Kidney tubule cell (primary cell): ENCODE data around the gene FTSJ3.
"Not testable (repeated sequence)": the region's sequence is repeated elsewhere in the genome, so short reads cannot be mapped to it uniquely, and the experiment has no call there.

Source experiments
- DNase-seq: peaks from one replicate; pipeline ENCODE4 v3.0.0-alpha.2; 2018; ENCODE audit warnings: low spot score

Gene FTSJ3

DNA sequence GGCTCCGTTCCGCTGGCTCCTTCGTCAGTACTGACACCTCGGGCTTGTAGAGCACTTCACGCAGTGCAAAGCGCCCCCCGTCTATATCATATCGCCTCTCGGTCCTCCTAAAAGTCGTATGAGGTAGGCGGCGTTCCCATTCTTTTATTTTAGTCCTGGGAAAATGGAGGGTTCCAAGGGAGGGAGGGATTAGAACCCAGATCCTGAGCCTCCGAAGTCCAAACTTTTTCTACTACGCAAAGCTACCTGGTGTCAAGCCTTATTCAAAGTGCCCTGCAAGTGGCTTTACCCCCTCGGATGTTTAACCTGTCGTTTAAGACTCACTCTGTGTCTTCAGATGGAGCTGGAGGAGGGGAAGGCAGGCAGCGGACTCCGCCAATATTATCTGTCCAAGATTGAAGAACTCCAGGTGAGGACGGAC lies 348 bp upstream of the FTSJ3 start:
- DNase-seq: peak; percentile 10

DNA sequence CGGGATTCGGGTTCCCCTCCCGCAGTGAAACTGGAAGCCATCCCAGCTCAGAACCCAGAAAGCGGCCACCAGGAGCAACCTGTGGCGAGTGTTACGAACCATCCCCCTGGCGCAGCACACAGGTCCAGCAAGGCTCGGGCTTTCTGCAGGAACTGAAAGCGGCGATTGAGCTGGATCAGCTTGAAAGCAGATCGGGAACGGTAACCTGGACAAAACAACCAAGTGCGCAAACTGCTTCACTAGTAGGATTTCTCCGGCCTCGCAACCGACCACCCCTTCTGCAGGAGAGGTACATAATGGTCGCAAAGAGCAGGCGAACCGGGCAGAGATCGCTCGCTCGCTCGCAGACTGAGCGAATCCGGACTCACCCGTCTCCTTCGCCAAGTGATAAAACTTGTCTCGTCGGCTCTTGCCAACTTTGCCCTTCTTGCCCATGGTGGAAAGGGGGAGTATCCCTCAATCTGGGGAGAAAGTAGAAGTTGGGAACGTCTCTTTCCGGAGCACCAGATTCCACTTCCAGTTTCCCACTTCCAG lies 928 bp downstream of the FTSJ3 start:
- peak; percentile 31 for DNase-seq

DNA sequence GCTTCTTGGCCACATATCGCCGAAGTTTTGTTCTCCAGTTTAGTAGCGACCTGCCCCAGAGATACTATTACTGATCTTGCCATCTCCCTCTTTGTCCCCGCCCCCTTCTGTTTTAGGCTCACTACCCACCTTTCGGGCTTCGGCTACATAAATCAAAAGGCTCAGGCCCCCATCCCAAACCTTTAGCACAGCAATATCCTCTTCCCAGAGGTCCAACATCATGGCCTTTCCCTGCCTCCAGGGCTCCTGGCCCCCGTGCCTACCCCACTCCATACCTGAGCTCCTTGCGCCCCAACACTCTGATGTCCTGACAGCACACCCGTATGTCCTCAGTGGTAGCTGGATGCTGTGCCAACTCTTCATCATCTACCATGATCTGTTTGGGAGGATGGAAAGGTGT lies 3.1 kb downstream of the FTSJ3 start:
- no peak for DNase-seq

DNA sequence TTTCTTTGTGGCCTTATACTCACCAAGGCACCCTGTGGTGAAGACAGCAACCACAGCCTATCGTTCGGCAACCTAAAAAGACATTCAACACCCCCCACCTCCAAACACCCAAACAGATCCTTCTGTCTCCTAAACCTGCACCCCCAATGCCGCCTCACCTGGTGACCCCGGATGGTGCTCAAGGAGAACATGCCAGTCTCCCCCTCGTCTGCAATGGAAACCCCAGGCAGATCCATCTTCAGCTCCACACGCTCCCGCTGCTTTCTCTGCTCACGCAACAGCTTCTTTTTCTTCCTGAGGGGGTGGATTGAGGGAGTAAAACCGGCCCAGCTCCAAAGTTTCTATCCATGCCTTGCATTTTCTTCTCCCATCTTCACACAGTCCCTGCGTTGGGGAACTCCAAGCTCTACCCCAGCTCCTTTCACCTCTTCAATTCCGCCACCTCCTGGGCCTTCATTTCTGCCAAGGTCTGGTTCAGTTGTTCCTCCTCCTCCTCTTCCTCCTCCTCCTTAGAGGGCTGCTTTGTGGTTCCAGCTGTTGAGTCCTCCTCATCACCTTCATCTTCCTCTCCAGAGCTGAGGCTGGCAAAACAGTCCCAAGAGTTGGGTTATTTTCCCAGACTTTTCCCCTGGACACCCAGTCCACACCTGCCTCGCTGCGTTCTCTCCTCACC lies 3.7 kb downstream of the FTSJ3 start:
- no peak for DNase-seq

DNA sequence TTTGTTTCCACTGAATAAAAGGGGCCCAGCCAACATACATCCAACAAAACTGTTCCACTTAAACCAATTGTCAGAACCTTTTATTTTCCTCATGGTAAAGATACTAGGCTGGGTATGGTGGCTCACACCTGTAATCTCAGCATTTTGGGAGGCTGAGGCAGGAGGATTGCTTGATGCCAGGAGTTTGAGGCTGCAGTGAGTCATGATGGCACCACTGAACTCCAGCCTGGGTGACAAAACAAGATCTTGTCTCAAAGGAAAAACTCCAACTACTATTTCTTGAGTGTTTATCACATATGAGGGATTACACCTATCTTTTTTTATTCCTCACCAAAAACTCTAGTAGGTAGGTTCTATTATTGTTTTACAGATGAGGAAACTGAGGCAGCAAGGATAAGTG lies 4.9 kb downstream of the FTSJ3 start:
- no peak for DNase-seq

DNA sequence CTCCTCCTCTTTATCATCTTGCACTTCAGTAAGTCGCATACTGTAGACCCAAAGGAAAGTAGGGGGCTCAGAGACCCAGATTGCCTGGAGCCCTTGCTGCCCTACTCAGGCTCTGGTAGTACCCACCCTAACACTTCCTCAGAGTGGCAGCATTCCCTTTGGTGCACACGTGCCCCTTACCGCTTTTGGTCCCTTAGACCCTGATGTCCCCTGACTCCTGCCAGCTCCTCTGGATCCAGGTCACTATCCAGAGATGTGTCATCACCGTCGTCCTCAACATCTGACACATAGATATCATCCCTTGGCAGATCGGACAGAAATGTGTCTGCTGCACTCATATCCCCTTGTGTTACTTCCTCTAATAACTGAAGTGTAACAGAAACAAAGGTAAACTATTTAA lies 5.7 kb downstream of the FTSJ3 start:
- no peak for DNase-seq

DNA sequence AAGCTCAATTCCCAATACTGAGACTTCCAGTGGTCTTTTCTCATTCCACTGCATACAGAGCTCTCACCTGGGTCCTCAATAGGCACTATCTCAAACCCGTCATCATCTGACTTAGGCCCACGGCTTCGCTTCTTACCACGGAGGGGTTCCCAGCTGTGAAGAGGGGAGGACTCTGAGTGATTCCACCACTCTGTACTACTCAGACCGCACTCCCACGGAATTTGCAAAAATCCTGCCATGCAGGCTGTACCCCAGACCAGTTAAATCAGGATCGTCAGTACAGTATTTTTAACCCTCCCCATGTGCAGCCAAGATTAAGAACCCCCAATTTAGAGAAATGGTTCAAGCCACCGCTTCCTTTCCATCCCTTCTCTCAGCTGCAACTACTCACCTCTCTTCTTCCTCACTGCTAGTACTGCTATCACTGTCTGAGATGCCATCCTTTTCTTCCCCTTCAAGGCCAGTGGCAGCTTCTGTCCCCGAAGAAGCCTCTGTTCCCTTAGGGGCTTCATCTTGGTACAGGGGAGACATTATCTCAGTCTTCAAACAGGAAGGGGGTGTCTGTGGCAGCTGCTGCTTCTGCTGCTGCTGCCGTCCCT lies 6.4 kb downstream of the FTSJ3 start:
- no peak for DNase-seq

DNA sequence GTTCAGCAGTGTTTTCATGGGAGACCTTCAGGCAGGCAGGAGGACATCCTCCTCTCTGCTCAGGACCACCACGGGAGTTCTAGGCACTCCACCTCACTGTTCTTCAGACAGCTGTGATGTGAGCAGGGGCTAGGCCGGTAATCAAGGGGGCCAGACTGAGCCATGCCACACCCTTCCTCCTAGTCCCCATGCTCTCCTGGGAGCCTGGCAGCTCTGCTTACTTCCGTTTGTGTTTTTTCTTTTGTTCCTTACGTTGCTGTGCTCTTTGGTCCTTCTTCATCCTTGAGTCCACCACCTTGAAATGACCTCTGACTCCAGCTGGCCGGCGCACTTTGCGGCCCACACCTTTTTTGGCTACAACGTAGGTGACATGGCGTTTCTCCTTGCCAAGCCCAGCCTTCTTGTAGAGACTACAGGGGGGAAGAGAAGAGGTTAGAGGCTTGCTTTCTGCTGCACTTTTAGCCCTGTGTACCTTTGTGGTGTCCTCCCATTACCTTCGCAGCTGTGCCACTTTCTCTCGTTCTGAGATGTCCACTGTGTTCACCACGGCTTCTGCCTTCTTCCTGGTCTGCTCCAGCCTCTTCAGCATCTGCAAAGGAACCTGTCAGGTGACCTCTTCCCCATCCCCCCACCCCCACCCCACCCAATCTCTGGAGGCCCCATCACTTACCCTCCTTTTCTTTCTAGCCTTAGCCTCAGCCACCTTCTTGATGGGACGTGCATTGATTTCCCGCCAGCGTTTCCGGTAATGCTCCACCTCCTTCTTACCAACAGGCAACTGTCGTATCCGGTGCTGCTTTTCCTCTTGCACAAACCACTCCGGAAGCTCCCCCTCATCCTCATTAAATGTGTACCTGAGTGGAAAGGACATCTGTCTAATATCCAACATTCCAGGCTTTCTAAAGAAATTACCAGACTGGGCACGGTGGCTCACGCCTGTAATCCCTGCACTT lies 7.6 kb downstream of the FTSJ3 start:
- DNase-seq: peak; percentile 19

DNA sequence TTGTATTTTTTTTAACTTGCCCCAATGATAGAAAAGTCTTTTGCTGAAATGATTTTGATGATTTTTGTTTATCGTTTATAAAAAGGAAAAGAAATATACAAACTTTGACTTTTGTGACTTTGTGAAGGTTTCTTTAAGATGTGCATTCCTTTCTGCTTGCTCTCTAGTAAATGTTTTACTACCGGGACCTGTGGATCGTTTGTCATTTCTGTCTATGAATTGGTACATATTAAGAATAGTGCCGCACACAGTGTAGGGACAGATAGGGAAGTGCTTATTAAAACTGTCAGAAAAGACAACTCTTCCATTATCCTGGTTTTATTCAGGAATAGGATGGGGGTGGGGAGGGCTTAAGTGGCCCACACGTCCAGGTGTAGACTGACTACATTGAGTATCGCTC lies 8.3 kb downstream of the FTSJ3 start:
- DNase-seq: peak; percentile 75

DNA sequence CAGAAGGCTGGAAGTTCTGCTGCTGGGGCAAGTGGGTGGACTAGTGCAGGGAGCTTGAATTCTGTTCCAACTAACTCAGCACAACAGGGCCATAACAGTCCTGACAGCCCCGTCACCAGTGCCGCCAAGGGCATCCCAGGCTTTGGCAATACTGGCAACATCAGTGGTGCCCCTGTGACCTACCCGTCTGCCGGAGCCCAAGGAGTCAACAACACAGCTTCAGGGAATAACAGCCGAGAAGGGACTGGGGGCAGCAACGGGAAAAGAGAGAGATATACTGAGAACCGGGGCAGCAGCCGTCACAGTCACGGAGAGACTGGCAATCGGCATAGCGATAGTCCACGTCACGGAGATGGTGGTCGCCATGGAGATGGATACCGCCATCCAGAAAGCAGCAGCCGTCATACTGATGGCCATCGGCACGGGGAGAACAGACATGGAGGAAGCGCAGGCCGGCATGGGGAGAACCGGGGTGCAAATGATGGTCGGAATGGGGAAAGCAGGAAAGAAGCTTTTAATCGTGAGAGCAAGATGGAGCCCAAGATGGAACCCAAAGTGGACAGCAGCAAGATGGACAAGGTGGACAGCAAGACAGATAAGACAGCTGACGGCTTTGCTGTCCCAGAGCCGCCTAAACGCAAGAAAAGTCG lies 9.6 kb downstream of the FTSJ3 start:
- DNase-seq: no peak

DNA sequence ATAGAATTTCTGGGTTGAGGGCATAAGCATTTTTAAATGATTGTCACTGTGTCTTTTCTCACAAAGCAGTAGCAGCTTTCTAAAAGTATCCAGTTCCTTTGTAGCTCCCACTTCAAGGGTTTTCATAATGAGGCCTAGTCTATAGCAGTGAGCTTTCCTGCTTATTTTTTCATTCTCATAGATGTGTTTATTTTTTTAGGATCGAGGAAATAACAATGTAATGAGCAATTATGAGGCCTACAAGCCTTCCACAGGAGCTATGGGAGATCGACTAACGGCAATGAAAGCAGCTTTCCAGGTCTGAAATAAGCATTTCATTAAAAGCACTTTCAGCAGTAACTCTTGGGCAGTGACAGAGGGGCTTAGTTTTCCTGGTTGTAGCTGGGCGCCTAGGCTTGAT lies 10.8 kb downstream of the FTSJ3 start:
- no peak for DNase-seq

DNA sequence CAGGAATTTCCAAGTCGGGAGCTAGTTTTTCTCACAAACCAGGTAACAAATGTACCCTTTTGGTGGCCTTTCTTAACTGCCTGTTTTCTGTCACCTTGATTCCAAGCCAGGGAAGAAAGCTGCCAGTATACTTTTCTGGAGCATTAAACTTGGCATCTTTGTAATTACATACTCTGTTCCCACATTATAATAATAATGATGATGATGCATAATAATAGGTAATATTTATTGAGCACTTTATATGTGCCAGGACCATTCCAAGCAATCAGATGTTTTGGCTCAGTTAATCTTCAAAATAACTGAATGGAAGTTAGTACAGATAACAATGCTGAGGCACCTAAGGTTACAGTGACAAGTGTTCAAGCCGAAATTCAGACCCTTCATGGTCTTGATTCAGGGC lies 11.3 kb downstream of the FTSJ3 start:
- DNase-seq: no peak

DNA sequence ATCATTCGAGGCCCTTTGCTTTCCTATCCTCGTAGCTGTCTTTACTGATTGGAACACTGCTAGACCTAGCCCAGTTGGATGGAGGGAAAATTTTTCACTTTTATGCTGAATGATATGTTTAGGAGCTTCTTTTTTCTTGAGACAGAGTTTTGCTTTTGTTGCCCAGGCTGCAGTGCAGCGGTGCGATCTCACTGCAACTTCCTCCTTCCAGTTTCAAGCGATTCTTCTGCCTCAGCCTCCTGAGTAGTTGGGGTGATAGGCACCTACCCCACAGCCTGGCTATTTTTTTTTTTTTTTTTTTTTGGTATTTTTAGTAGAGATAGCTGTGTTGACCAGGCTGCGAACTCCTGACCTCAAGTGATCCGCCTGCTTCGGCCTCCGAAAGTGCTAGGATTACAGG lies 17.5 kb downstream of the FTSJ3 start:
- no peak for DNase-seq

DNA sequence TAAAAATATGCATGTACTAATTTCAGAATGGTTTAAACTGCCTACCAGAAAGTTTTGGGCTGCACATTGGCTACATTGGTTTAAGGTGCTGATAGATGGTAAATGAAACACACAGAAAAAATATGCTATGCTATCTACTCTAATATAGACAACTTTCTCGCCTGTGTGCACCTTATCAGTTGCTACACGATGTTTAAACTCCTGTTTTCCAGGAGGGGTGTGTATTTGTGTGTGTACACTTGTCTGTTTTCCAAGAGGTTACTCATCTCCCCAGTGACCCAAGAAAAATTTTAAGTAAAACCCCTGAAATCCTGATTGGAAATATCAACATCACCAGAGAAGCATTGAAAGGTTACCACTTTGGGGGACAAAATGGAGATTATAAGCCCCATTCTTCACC lies 21.9 kb downstream of the FTSJ3 start:
- no peak for DNase-seq

DNA sequence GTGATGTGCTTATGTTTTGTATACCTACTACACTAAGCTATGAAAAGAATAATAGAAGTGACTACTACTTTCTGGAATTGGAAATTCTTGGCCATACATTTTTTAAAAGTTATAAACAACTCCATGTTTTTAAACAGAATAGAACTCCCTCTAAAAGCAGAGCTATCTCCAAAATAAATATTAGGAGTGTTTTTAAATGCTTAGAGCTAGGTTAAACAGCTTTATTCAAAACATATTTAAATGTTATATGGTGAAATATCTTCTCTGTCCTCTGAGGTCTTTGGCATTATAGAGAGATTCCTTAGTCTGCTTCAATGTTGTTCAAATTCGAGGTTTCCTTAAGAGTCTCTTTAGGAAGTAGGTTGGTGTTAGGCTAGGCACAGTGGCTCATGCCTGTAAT lies 23.1 kb downstream of the FTSJ3 start:
- no peak for DNase-seq

DNA sequence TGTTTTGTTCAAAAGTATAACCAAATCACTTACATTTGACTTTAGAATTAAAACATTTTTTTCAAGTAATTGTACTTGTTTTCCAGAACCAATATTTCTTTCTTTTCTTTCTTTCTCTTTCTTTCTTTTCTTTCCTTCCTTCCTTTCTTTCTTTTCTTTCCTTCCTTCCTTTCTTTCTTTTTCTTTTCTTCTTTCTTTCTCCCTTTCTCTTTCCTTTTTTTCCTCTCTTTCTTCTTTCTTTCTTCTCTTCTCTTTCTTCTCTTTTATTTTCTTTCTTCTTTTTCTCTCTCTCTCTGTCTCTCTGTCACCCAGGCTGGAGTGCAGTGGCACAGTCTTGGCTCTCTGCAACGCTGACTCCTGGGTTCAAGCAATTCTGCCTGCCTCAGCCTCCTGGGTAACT lies 26.7 kb downstream of the FTSJ3 start:
- DNase-seq: no peak

DNA sequence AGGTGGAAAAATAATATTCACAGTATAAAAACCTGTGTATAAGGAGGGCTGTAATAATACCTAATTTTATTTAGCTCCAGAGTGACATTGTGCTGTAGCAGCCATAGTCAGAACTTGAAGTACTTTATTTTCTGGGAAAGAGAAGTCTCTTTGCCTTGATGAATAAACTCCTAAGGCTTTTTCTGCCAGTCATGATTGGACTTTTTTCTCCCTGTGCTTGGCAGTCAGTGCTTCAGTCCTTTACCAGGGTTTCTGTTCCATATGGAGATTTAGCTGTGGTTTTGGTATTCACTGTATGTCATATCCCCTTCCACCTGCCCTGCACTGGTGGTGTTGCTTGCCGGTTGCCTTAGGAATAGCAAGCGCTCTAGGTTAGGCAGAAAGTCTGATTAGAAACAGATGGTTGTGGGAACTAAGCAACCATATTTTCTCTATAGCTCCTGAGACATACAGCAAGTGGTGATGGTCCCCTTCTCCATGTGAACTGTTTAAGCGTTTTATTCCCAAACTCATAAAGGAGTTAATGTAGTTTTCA lies 28.8 kb downstream of the FTSJ3 start:
- DNase-seq: no peak

DNA sequence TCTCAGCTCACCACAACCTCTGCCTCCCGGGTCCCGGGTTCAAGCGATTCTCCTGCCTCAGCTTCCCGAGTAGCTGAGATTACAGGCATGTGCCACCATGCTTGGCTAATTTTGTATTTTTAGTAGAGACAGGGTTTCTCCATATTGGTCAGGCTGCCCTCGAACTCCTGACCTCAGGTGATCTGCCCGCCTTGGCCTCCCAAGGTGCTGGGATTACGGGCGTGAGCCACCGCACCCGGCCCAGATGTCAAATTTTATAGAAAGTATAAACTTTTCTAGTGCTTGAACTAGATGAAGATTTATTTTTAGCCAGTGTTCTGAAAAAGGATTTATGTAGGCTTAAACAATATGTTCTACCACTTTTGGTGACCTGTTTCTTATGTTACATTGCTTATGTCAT lies 31.1 kb downstream of the FTSJ3 start:
- not testable (repeated sequence) for DNase-seq

DNA sequence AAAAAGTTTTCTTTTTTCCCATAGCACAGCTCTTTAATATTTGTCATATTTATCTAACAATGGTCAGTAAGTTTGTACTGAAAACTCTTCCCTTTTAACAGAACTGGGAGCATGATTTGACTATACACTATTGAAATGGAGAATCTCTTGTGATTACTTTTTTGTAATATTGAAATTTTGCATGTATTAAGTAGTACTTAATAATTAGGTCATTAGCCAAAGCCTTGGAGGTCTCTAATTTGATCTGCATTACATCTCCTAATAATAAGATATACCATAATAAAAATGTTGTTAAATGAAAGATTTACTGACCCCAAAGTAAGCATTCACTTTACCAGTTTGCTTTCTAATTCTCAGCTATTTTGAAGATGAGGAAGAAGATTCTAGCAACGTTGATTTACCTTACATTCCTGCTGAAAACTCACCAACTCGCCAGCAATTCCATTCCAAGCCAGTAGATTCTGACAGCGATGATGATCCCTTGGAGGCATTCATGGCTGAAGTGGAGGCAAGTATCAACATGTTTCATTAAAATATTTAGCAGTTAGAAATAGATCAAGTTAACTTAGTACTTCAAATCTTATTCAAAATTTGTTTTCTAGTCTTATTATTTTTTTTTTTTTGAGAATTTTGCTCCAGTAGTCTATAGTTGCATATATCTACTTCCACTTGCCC lies 35.3 kb downstream of the FTSJ3 start:
- no peak for DNase-seq

DNA sequence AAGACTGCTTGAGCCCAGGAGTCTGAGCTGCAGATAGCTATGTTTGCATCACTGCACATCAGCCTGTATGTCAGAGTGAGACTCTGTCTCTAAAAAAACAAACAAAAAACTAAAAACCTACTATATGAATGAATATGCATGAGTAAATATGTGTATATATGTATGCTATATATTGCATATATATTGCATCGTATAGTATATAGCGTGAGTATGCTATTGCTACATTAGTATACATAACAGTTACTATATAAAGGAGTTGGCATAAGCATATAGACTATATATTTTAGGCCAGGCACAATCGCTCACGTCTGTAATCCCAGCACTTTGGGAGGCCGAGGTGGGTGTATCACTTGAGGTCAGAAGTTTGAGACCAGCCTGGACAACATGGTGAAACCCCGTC lies 37.4 kb downstream of the FTSJ3 start:
- no peak for DNase-seq

DNA sequence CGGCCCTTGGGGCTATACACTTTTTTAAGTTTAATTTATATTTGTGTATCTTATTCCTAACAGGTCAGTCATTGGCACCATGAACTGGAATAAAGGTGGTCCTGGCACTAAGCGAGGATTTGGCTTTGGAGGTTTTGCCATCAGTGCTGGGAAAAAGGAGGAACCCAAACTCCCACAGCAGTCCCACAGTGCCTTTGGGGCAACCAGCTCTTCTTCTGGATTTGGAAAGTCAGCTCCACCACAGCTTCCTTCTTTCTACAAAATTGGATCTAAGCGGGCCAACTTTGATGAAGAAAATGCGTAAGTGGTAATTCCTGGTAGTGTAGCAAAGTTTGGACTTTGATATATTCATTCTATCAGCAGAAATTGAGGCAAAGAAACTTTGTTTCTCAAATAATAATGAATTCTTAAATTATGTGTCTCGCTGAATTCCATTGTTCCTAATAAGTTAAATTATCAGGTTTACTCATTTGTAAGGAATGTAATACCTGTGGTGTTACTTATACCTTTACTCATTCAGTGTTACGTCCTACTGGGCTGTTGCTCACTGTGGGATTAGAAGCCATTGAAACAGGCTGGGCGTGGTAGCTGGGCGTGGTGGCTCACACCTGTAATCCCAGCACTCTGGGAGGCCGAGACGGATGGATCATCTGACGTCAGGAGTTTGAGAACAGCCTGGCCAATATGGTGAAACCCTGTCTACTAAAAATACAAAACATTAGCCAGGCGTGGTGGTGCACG lies 40.3 kb downstream of the FTSJ3 start:
- peak; percentile 44 for DNase-seq
